Esophagus muscularis mucosa (tissue), 4 donors: ENCODE data around the gene HK2.
"Not testable (repeated sequence)": the region's sequence is repeated elsewhere in the genome, so short reads cannot be mapped to it uniquely, and the experiment has no call there.

Source experiments
- EP300 ChIP-seq: sonication (generic); formaldehyde crosslinking; IDR thresholded peaks from one replicate; pipeline ENCODE4 v1.6.1; 2017; ENCODE audit warnings: antibody characterized with exemption
- POLR2A ChIP-seq: fragments of 450-650 bp; IDR thresholded peaks from one replicate; pipeline ENCODE4 v1.6.1; 2017; ENCODE audit warnings: antibody characterized with exemption, moderate library complexity, mild to moderate bottlenecking, low read depth
- TF ChIP-seq, protein P1 (sequence below), 3 experiments: fragments of 200-600 bp in 2 of 3; fragments of 450-650 bp in 1 of 3; sonication (generic) in 2 of 3; IDR thresholded peaks; one replicate each; pipeline ENCODE4 v1.5.1; 2017 to 2019; ENCODE audit warnings: antibody characterized with exemption in 3 of 3, mild to moderate bottlenecking in 2 of 3, moderate library complexity in 1 of 3

DNA sequence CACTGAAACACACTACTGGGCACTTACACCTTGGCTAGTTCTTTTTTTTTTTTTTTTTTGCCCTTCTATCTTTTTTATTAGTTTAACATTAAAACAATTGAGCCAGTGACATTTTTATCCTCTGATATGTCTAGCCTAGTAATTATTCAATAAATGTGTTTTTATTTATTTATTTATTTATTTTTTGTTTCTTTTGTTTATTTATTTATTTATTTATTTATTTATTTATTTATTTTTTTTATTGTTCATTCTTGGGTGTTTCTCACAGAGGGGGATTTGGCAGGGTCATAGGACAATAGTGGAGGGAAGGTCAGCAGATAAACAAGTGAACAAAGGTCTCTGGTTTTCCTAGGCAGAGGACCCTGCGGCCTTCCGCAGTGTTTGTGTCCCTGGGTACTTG, 39.0 kb upstream of the HK2 start:
- TF ChIP-seq, protein P1, sequence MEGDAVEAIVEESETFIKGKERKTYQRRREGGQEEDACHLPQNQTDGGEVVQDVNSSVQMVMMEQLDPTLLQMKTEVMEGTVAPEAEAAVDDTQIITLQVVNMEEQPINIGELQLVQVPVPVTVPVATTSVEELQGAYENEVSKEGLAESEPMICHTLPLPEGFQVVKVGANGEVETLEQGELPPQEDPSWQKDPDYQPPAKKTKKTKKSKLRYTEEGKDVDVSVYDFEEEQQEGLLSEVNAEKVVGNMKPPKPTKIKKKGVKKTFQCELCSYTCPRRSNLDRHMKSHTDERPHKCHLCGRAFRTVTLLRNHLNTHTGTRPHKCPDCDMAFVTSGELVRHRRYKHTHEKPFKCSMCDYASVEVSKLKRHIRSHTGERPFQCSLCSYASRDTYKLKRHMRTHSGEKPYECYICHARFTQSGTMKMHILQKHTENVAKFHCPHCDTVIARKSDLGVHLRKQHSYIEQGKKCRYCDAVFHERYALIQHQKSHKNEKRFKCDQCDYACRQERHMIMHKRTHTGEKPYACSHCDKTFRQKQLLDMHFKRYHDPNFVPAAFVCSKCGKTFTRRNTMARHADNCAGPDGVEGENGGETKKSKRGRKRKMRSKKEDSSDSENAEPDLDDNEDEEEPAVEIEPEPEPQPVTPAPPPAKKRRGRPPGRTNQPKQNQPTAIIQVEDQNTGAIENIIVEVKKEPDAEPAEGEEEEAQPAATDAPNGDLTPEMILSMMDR (IDR thresholded peaks at IDR 0.05), result not testable (repeated sequence)
- TF ChIP-seq POLR2A, EP300: not testable (repeated sequence)
